Brain microvascular endothelial cell (primary cell): Measurements from ENCODE around the gene FOXN1.

ENCODE experiments used
- DNase-seq: peaks from one replicate; pipeline ENCODE4 v3.0.0-alpha.2; 2020
- H3K27ac ChIP-seq: fragments of 250-450 bp; sonication (Bioruptor Pico); 2 replicates; pipeline ENCODE4 v1.5.1; 2020; ENCODE audit warnings: mild to moderate bottlenecking, moderate library complexity
- H3K27me3 ChIP-seq: fragments of 250-450 bp; sonication (Bioruptor Pico); replicated peaks from 2 replicates; pipeline ENCODE4 v1.5.1; 2020; ENCODE audit warnings: mild to moderate bottlenecking
- H3K36me3 ChIP-seq: fragments of 250-450 bp; sonication (Bioruptor Pico); replicated peaks from 2 replicates; pipeline ENCODE4 v1.5.1; 2020; ENCODE audit warnings: mild to moderate bottlenecking
- H3K4me3 ChIP-seq: 2 replicates; pipeline ENCODE4 v1.5.1; 2011; ENCODE audit warnings: low read depth, mild to moderate bottlenecking, control low read depth, low read length, moderate library complexity
- CTCF ChIP-seq: IDR thresholded peaks from 2 replicates; pipeline ENCODE4 v1.5.1; 2011; ENCODE audit warnings: low read depth, mild to moderate bottlenecking, moderate library complexity, low read length, control low read depth, inconsistent platforms; ENCODE audit errors: missing control alignments
- in situ Hi-C: cut with HindIII; loops from 2 replicates; pipeline ENCODE4 v1.10.0; 2017; ENCODE audit warnings: low sequenced_read_pairs, low pct_ligation_motif_present

The FOXN1 gene

DNA sequence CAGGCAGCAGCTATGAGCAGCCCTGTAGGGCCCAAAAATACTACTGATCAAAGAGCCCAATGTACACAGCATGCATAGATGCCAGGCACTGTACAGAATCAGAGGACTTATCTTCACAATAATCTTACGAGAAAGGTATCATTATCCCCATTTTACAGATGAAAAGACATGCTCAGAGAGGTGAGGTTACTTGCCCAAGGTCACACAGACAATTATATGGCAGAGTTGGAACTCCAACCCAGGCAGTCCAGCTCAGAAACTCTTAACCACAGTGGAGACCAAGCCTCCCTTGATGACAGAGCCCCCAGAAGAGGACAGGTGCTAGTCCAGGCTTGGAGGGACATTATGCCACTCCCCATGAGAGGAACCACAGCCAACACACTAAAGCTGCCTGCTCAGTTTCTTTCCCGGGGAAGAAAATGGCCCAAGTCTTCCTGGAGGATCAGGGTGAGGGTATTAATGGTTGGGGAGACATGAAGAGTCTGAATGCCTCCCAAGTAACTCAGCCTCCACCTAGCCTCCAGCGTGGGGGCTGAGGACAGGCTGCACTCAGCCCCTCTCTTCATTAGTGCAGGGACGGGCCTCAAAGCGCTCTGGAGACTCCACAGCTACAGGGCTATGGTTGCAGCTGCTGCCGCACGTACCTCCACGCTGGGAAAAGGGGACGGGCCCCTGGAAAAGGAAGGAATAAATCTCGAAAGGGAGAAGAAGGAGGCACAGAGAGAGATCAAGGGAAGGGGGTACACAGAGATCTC lies 45.5 kb downstream of the FOXN1 start:
- in situ Hi-C loops = no loop called here

DNA sequence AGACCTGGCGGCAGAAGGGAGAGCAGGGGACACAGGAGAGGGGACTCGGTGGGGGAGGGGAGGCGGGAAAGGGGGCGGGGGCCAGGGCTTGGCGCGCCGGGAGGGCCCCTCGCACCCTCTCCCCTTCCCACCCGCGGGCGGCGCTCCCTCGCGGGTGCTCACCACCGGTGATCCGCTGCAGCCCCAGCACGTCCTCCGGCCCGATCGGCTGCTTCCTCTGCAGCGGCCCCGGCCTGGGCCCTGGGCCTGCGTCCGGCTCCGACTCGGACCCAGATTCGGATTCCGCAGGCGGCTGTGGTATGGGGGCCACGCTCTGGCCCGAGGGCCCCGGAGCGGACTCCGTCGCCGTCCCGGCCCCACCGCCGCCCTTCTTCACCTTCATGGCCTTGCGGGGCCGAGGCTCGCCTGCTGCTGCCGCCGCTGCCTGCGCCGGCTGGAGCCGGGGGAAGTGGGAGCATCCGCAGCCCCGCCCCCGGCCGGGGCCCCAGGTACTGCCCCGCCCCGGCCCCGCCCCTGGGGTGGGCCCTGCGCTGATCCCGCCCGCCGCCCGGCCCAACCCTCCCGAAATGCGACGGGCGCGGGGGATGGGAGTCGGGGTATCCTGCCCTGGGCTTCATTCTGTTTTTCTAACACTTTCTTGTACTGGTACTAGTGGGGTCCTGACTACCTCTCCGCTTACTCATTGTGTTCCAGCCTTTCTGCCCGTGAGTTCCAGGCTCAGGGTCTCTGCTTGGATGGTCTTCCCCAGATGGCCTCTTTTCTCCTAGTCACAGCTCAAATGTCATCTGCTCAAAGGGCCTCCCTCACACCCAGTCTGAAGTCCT lies 46.2 kb downstream of the FOXN1 start, which contains the start of gene UNC119:
TSS of gene UNC119 (minus strand) at position 449 of the 824 bp plus-strand sequence. CDS start at position 382, 67 bp downstream.
- DNase-seq = peak; percentile 35
- Histone ChIP-seq H3K36me3 (peaks cover 34% of the 10 kb centered on the region), H3K27ac (no peak within 1 kb of the TSS), H3K4me3 (peak within 1 kb of the TSS; percentile 67), H3K27me3 (no peaks in the 10 kb centered on the region)
- no peak for TF ChIP-seq CTCF
- in situ Hi-C loops = no loop called here

More for the DNA sequence above, 45.5 kb downstream of the FOXN1 start:
- no peak for DNase-seq
- Histone ChIP-seq H3K4me3 (peak overlapping the region; percentile 67), H3K27me3 (no peaks in the 10 kb centered on the region), H3K36me3 (peaks cover 30% of the 10 kb centered on the region), H3K27ac (no peak overlapping the region)
- TF ChIP-seq CTCF = no peak

GRCh38 chr17:28553000-28553505 lies 46.9 kb downstream of the FOXN1 start:
- H3K4me3 ChIP-seq = peak overlapping the region; percentile 27
- no peaks in the 10 kb centered on the region for H3K27me3 ChIP-seq
- peaks cover 40% of the 10 kb centered on the region for H3K36me3 ChIP-seq
- no peak for DNase-seq
- in situ Hi-C loops = no loop called here
- TF ChIP-seq CTCF = no peak
- H3K27ac ChIP-seq = no peak overlapping the region

DNA sequence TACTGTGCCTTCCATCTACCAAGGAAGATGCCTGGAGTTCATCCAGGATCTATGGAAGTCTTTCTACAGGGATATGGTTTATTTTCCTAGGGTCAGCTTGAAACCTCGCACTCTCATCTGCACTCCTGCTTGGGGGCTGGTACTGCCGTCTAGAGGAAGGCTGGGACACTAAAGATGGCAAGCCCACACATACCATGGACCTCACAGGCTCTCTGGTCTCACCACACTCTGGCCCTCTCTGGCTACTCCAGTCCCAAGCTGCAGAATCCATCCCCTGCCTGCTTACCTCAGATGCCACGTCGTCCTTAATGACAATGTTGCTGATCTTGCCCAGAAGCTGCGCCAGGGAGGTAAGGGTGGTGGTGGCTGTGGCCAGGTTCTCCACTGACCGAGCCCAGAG lies 48.4 kb downstream of the FOXN1 start:
- H3K36me3 ChIP-seq = peaks cover 45% of the 10 kb centered on the region
- in situ Hi-C loops = no loop called here
- H3K27ac ChIP-seq = no peak overlapping the region
- TF ChIP-seq CTCF = no peak
- H3K4me3 ChIP-seq = no peak overlapping the region
- no peaks in the 10 kb centered on the region for H3K27me3 ChIP-seq
- no peak for DNase-seq

GRCh38 chr17:28555022-28555421 lies 48.9 kb downstream of the FOXN1 start:
- Histone ChIP-seq H3K4me3 (no peak overlapping the region), H3K27ac (no peak overlapping the region), H3K36me3 (peaks cover 45% of the 10 kb centered on the region), H3K27me3 (no peaks in the 10 kb centered on the region)
- in situ Hi-C loops = no loop called here
- TF ChIP-seq CTCF = no peak
- DNase-seq = no peak
